Fibroblast of lung (primary cell): ENCODE results near the gene RBFOX1.

Source experiments
- CTCF ChIP-seq, 2 donors: IDR thresholded peaks in 1 of 2; conservative IDR thresholded peaks in 1 of 2; 1 replicate in 1 of 2; 2 replicates in 1 of 2; pipeline ENCODE4 v1.5.1; 2011 to 2012; ENCODE audit warnings: low read length in 2 of 2, control low read depth in 1 of 2, inconsistent platforms in 1 of 2, low read depth in 1 of 2, mild to moderate bottlenecking in 1 of 2
- EZH2 ChIP-seq: IDR thresholded peaks from 2 replicates; pipeline ENCODE4 v1.5.1; 2012; ENCODE audit warnings: low read length, control low read depth, mild to moderate bottlenecking; ENCODE audit errors: missing control alignments

GRCh38 chr16:7443142-7443541 is 110.5 kb downstream of the RBFOX1 start:
- TF ChIP-seq CTCF (conservative IDR thresholded peaks at IDR 0.05 in 1 of 2, IDR thresholded peaks at IDR 0.05 in 1 of 2; ENCODE audit: low read depth in 1 of 2, low read length in 2 of 2): no peak
- TF ChIP-seq EZH2: no peak
